Breast epithelium (tissue), 4 donors: ENCODE results near the gene PRKN. TPM values are rescaled to one million over a fixed set of nuclear protein-coding genes. Genes with fewer than 3 reads are reported as not detected.

Source experiments
- DNase-seq, 2 donors: peaks; one replicate each; pipeline ENCODE4 v3.0.0-alpha.2; 2019; ENCODE audit warnings: low spot score in 2 of 2
- H3K27ac ChIP-seq, 2 donors: fragments of 200-600 bp; sonication (generic) in 1 of 2; one replicate each; pipeline ENCODE4 v1.5.1; 2016 to 2019; ENCODE audit warnings: mild to moderate bottlenecking in 1 of 2
- H3K27me3 ChIP-seq, 2 donors: fragments of 200-600 bp; sonication (generic) in 1 of 2; one replicate each; pipeline versions ENCODE4 v1.5.1 to v1.6.0; 2017 to 2019; ENCODE audit warnings: control low read depth in 1 of 2, mild to moderate bottlenecking in 1 of 2
- H3K36me3 ChIP-seq: fragments of 200-600 bp; one replicate; pipeline ENCODE4 v1.5.1; 2019
- H3K4me1 ChIP-seq, 2 donors: fragments of 200-600 bp; sonication (generic); one replicate each; pipeline ENCODE4 v1.5.1; 2016 to 2019; ENCODE audit warnings: control low read depth in 1 of 2
- H3K4me3 ChIP-seq, 3 donors: fragments of 200-600 bp; sonication (generic); 1 replicate in 2 of 3; 2 replicates in 1 of 3; pipeline ENCODE4 v1.5.1; 2016 to 2019; ENCODE audit warnings: mild to moderate bottlenecking in 3 of 3, moderate library complexity in 2 of 3
- H3K9me3 ChIP-seq, 2 donors: fragments of 200-600 bp; sonication (generic) in 1 of 2; one replicate each; pipeline ENCODE4 v1.5.1; 2016 to 2019; ENCODE audit warnings: control low read depth in 1 of 2
- POLR2A ChIP-seq: fragments of 450-650 bp; IDR thresholded peaks from one replicate; pipeline ENCODE4 v1.6.1; 2016; ENCODE audit warnings: antibody characterized with exemption, mild to moderate bottlenecking, moderate library complexity
- POLR2AphosphoS5 ChIP-seq, 3 donors: sonication (generic); formaldehyde crosslinking; IDR thresholded peaks; one replicate each; pipeline ENCODE4 v1.6.1; 2017; ENCODE audit warnings: antibody characterized with exemption in 3 of 3
- intact Hi-C: fragments of 100-400 bp; cut with DNase I; formaldehyde crosslinking; loops from one replicate; pipeline ENCODE4 v1.15.1; 2023; ENCODE audit warnings: low total_unique reads
- total RNA-seq, 3 donors: library from RNA; depleted of rRNA; stranded (reverse); fragments of >200 nt; gene quantifications; one replicate each; pipeline ENCODE4 v1.1.0, GENCODE V29; 2016
- TF ChIP-seq, protein P1 (sequence below), 3 donors: fragments of 450-650 bp; IDR thresholded peaks; one replicate each; pipeline ENCODE4 v1.5.1; 2016 to 2017; ENCODE audit warnings: antibody characterized with exemption in 3 of 3, mild to moderate bottlenecking in 3 of 3, moderate library complexity in 3 of 3

The PRKN gene
- total RNA-seq, 3 donors from 2014 or later: 7.2 to 19.0 (median 11.2) TPM

DNA sequence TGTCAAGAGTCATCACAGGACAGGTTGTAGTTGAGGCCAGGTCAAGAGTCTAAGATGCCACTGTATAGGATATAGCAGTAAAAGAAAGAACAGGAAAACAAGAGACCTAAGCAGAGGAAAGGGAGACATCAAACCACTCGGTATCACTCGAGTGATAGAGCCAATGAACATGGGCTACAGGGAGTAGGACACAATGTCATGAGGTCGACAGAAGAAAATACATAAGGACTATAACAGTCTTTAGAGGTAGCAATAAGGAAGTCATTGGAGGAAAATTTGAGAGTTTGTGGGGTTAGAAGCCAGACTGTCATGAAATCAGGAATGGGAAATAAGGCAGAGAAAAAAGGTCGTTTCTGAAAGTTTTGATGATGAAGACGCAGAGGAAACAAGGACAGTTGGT is 99.7 kb downstream of the PRKN start:
- H3K36me3 ChIP-seq: no peaks in the 10 kb centered on the region
- no peaks in the 10 kb centered on the region for H3K4me1 ChIP-seq
- no peak for TF ChIP-seq POLR2AphosphoS5 (IDR thresholded peaks at IDR 0.05)
- TF ChIP-seq, protein P1, sequence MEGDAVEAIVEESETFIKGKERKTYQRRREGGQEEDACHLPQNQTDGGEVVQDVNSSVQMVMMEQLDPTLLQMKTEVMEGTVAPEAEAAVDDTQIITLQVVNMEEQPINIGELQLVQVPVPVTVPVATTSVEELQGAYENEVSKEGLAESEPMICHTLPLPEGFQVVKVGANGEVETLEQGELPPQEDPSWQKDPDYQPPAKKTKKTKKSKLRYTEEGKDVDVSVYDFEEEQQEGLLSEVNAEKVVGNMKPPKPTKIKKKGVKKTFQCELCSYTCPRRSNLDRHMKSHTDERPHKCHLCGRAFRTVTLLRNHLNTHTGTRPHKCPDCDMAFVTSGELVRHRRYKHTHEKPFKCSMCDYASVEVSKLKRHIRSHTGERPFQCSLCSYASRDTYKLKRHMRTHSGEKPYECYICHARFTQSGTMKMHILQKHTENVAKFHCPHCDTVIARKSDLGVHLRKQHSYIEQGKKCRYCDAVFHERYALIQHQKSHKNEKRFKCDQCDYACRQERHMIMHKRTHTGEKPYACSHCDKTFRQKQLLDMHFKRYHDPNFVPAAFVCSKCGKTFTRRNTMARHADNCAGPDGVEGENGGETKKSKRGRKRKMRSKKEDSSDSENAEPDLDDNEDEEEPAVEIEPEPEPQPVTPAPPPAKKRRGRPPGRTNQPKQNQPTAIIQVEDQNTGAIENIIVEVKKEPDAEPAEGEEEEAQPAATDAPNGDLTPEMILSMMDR (IDR thresholded peaks at IDR 0.05): no peak
- no peak for TF ChIP-seq POLR2A
- H3K9me3 ChIP-seq: no peaks in the 10 kb centered on the region
- no peak overlapping the region for H3K4me3 ChIP-seq
- intact Hi-C loops: no loop called here
- H3K27ac ChIP-seq: no peak overlapping the region
- no peaks in the 10 kb centered on the region for H3K27me3 ChIP-seq
- DNase-seq: no peak

DNA sequence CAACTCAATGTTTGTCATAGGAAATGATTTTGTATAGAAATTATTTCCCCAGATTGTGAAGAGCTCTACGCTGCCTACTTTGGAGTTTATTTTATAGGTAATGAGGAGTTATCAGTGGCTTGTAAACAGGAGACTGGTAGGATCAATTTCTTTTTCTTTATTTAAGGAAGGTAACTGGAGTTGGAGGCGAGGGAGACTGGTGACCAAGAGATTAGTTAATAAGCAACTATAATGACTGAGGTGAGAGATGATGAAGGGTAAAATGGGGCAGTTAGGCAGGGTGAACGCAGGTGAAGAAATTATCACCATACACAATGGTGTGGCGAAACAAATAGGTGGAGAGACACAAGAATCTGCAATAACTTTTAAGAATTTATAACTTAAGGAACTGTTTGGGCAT is 100.2 kb downstream of the PRKN start:
- no peaks in the 10 kb centered on the region for H3K9me3 ChIP-seq
- H3K36me3 ChIP-seq: no peaks in the 10 kb centered on the region
- no peak for DNase-seq
- H3K27me3 ChIP-seq: no peaks in the 10 kb centered on the region
- no peak overlapping the region for H3K4me3 ChIP-seq
- TF ChIP-seq POLR2A: no peak
- TF ChIP-seq, protein P1 (IDR thresholded peaks at IDR 0.05): no peak
- TF ChIP-seq POLR2AphosphoS5 (IDR thresholded peaks at IDR 0.05): no peak
- no peak overlapping the region for H3K27ac ChIP-seq
- intact Hi-C loops: no loop called here
- no peaks in the 10 kb centered on the region for H3K4me1 ChIP-seq

DNA sequence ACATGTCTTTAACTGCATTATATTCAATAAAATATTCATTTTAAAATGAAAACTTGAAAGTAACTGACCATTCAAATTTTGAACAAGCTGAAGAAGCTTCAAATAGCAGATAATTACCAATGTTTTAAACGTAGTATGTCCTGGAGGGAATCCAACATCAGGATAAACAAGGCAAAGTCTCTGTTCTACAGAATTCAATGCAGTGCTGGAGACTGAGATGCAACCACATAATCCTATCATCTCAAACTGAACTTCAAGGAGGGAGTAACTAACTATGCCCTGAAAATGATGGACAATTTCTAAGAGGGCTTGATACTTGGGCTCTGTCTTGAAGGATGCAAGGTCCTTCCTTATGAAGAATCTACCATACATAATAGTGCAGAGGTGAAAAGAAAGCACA is 100.7 kb downstream of the PRKN start:
- H3K27me3 ChIP-seq: no peaks in the 10 kb centered on the region
- intact Hi-C loops: no loop called here
- no peak overlapping the region for H3K4me3 ChIP-seq
- no peaks in the 10 kb centered on the region for H3K36me3 ChIP-seq
- no peak overlapping the region for H3K27ac ChIP-seq
- no peaks in the 10 kb centered on the region for H3K9me3 ChIP-seq
- no peaks in the 10 kb centered on the region for H3K4me1 ChIP-seq
- DNase-seq: no peak
- TF ChIP-seq POLR2A: no peak
- TF ChIP-seq POLR2AphosphoS5 (IDR thresholded peaks at IDR 0.05): no peak
- TF ChIP-seq, protein P1 (IDR thresholded peaks at IDR 0.05): no peak

DNA sequence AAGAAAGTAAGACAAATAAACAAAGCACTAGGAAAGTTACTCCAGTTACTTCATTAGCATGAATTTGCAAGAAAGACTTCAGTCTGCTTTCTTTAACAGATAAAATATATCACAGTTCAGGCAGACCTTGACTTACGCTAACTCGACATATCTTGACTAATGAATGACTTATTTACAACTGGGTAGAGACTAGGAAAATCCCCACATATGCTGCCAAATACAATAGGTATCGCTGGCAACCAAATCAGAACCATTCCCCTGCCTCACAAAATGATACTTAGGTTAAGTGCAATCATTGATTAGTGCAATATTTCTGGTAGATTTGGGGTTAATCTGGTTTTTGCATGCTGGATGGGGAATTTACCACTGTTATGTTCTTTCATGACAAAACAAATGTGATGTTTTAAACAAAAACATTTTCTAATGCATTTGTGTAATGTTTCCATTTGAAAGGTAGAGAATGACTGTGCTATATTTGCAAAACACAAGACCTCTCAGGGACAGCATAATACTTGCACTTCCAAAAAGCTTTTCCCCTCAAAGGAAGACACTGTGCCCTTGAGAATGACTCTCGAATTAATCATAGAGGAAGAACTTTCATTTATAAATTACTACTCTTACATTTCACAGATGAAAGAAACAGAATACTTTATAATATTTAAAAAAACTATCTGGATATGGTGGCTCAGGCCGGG is 101.6 kb downstream of the PRKN start:
- Histone ChIP-seq H3K4me3 (no peak overlapping the region), H3K9me3 (no peaks in the 10 kb centered on the region), H3K36me3 (no peaks in the 10 kb centered on the region), H3K27me3 (no peaks in the 10 kb centered on the region), H3K27ac (no peak overlapping the region), H3K4me1 (no peaks in the 10 kb centered on the region)
- intact Hi-C loops: no loop called here
- DNase-seq: no peak
- TF ChIP-seq POLR2AphosphoS5 (IDR thresholded peaks at IDR 0.05) (no peak), POLR2A (no peak)
- TF ChIP-seq, protein P1 (IDR thresholded peaks at IDR 0.05): no peak

DNA sequence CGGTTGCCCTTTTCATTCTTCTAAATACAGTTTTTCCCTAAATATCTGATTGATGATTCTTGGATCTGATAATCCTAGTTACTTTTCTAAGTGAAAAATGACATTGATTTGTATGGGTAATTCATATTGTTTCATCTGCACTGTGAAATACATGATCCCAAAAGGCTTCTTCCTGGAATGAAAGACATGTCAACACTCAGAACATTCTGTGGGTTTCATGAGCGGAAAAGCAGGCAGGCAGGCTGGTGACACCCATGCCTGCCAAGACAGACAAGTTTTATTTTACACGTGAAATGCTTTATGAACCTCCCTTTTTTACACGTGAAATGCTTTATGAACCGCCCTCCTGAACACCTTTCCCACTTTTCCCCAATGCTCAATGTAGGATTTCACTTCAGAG is 105.0 kb downstream of the PRKN start:
- Histone ChIP-seq H3K9me3 (no peaks in the 10 kb centered on the region), H3K4me1 (no peaks in the 10 kb centered on the region), H3K27ac (no peak overlapping the region), H3K36me3 (no peaks in the 10 kb centered on the region), H3K4me3 (no peak overlapping the region), H3K27me3 (no peaks in the 10 kb centered on the region)
- TF ChIP-seq, protein P1 (IDR thresholded peaks at IDR 0.05): no peak
- TF ChIP-seq POLR2AphosphoS5 (IDR thresholded peaks at IDR 0.05) (no peak), POLR2A (no peak)
- no peak for DNase-seq
- intact Hi-C loops: no loop called here
